HEK293 (cell line): ENCODE results near the gene ZSCAN10.

Experiments used
- FEZF1 ChIP-seq: fragments of 450-650 bp; formaldehyde crosslinking; IDR thresholded peaks from 2 replicates; pipeline ENCODE4 v1.5.1; 2016; ENCODE audit warnings: missing biosample characterization, missing genetic modification characterization
- GLI4 ChIP-seq: fragments of 450-650 bp; formaldehyde crosslinking; IDR thresholded peaks from 2 replicates; pipeline ENCODE4 v1.5.1; 2016; ENCODE audit warnings: missing biosample characterization, missing genetic modification characterization
- KLF1 ChIP-seq: fragments of 450-650 bp; formaldehyde crosslinking; IDR thresholded peaks from 2 replicates; pipeline ENCODE4 v1.5.1; 2016; ENCODE audit warnings: missing biosample characterization, missing genetic modification characterization
- KLF16 ChIP-seq: fragments of 450-650 bp; formaldehyde crosslinking; IDR thresholded peaks from 2 replicates; pipeline ENCODE4 v1.5.1; 2017; ENCODE audit warnings: missing biosample characterization, missing genetic modification characterization
- OVOL3 ChIP-seq: fragments of 450-650 bp; formaldehyde crosslinking; IDR thresholded peaks from 2 replicates; pipeline ENCODE4 v1.5.1; 2016; ENCODE audit warnings: missing biosample characterization, missing genetic modification characterization
- SP7 ChIP-seq: fragments of 450-650 bp; formaldehyde crosslinking; IDR thresholded peaks from 2 replicates; pipeline ENCODE4 v1.5.1; 2016; ENCODE audit warnings: missing biosample characterization, missing genetic modification characterization
- ZBTB1 ChIP-seq: fragments of 450-650 bp; formaldehyde crosslinking; IDR thresholded peaks from 2 replicates; pipeline ENCODE4 v1.5.1; 2016; ENCODE audit warnings: missing biosample characterization, missing genetic modification characterization
- ZBTB10 ChIP-seq: fragments of 450-650 bp; formaldehyde crosslinking; IDR thresholded peaks from 2 replicates; pipeline ENCODE4 v1.5.1; 2016; ENCODE audit warnings: missing biosample characterization, missing genetic modification characterization
- ZBTB20 ChIP-seq: fragments of 450-650 bp; formaldehyde crosslinking; IDR thresholded peaks from 2 replicates; pipeline ENCODE4 v1.5.1; 2016; ENCODE audit warnings: missing biosample characterization, missing genetic modification characterization
- ZFHX2 ChIP-seq: fragments of 450-650 bp; formaldehyde crosslinking; conservative IDR thresholded peaks from 2 replicates; pipeline ENCODE4 v1.5.1; 2016; ENCODE audit warnings: missing biosample characterization, missing genetic modification characterization
- ZNF148 ChIP-seq: fragments of 450-650 bp; formaldehyde crosslinking; IDR thresholded peaks from 2 replicates; pipeline ENCODE4 v1.5.0; 2017; ENCODE audit warnings: missing biosample characterization, missing genetic modification characterization, borderline replicate concordance
- ZNF184 ChIP-seq: fragments of 450-650 bp; IDR thresholded peaks from 2 replicates; pipeline ENCODE4 v1.5.1; 2018; ENCODE audit warnings: missing biosample characterization, mild to moderate bottlenecking, missing genetic modification characterization
- ZNF211 ChIP-seq: fragments of 450-650 bp; formaldehyde crosslinking; IDR thresholded peaks from 2 replicates; pipeline ENCODE4 v1.5.1; 2016; ENCODE audit warnings: low read depth, missing biosample characterization, missing genetic modification characterization
- ZNF266 ChIP-seq: fragments of 450-650 bp; formaldehyde crosslinking; IDR thresholded peaks from 2 replicates; pipeline ENCODE4 v1.5.1; 2016; ENCODE audit warnings: missing biosample characterization, missing genetic modification characterization, low read depth
- ZNF362 ChIP-seq: fragments of 450-650 bp; formaldehyde crosslinking; IDR thresholded peaks from 2 replicates; pipeline ENCODE4 v1.5.1; 2016; ENCODE audit warnings: missing biosample characterization, missing genetic modification characterization
- ZNF398 ChIP-seq: fragments of 450-650 bp; formaldehyde crosslinking; IDR thresholded peaks from 2 replicates; pipeline ENCODE4 v1.5.1; 2017; ENCODE audit warnings: missing biosample characterization, missing genetic modification characterization
- ZNF549 ChIP-seq: fragments of 450-650 bp; IDR thresholded peaks from 2 replicates; pipeline ENCODE4 v1.5.1; 2018; ENCODE audit warnings: missing biosample characterization, missing genetic modification characterization, mild to moderate bottlenecking, inconsistent platforms, moderate library complexity
- ZNF561 ChIP-seq: fragments of 450-650 bp; IDR thresholded peaks from 2 replicates; pipeline ENCODE4 v1.5.1; 2018; ENCODE audit warnings: missing biosample characterization, missing genetic modification characterization, borderline replicate concordance
- ZNF585B ChIP-seq: fragments of 450-650 bp; formaldehyde crosslinking; IDR thresholded peaks from 2 replicates; pipeline ENCODE4 v1.5.1; 2016; ENCODE audit warnings: missing biosample characterization, missing genetic modification characterization
- ZNF76 ChIP-seq: fragments of 450-650 bp; formaldehyde crosslinking; IDR thresholded peaks from 2 replicates; pipeline ENCODE4; 2016; ENCODE audit warnings: low read depth, missing biosample characterization, missing genetic modification characterization, borderline replicate concordance
- ZNF830 ChIP-seq: fragments of 450-650 bp; IDR thresholded peaks from 2 replicates; pipeline ENCODE4 v1.5.0; 2018; ENCODE audit warnings: missing biosample characterization, missing genetic modification characterization, low read depth, mild to moderate bottlenecking, moderate library complexity
- ZNF843 ChIP-seq: fragments of 450-650 bp; formaldehyde crosslinking; IDR thresholded peaks from 2 replicates; pipeline ENCODE4 v1.5.1; 2016; ENCODE audit warnings: missing biosample characterization, missing genetic modification characterization
- ZSCAN5A ChIP-seq: fragments of 450-650 bp; formaldehyde crosslinking; IDR thresholded peaks from 2 replicates; pipeline ENCODE4 v1.5.1; 2016; ENCODE audit warnings: missing biosample characterization, missing genetic modification characterization
- TF ChIP-seq, protein P1 (sequence below): fragments of 450-650 bp; formaldehyde crosslinking; conservative IDR thresholded peaks from 2 replicates; pipeline ENCODE4 v1.5.1; 2016; ENCODE audit warnings: low read depth, missing biosample characterization, missing genetic modification characterization

ZSCAN10 gene

GRCh38 chr16:3106205-3106928 is 7.3 kb upstream of the ZSCAN10 start (continued):
- TF ChIP-seq ZSCAN5A (tag by site-specific recombination) (peak; percentile 84), ZNF398 (tag by site-specific recombination) (no peak), ZBTB1 (tag by site-specific recombination) (peak; percentile 69; the same call in 1 of the 2 replicates), ZNF211 (no peak), ZNF76 (peak; percentile 56; the same call in 1 of the 2 replicates), ZNF585B (tag by site-specific recombination) (no peak), ZNF148 (0 out of 2 replicates have a peak, but pooled peaks have one; percentile 14), SP7 (tag by site-specific recombination) (peak; percentile 67; the same call in 1 of the 2 replicates), KLF16 (tag by site-specific recombination) (peak; percentile 85), ZFHX2 (tag by site-specific recombination) (peak; percentile 68; the same call in 1 of the 2 replicates), ZNF549 (tag by site-specific recombination) (no peak), ZNF266 (tag by site-specific recombination) (no peak), ZNF830 (tag by site-specific recombination) (no peak), KLF1 (tag by site-specific recombination) (peak; percentile 52; the same call in 1 of the 2 replicates), ZNF561 (tag by site-specific recombination) (peak; percentile 95), ZNF362 (no peak), ZBTB20 (tag by site-specific recombination) (peak; percentile 87; the same call in 1 of the 2 replicates), ZNF843 (0 out of 2 replicates have a peak, but pooled peaks have one; percentile 56), ZNF184 (0 out of 2 replicates have a peak, but pooled peaks have one; percentile 15), GLI4 (tag by site-specific recombination) (peak; percentile 86; the same call in 1 of the 2 replicates), FEZF1 (0 out of 2 replicates have a peak, but pooled peaks have one; percentile 7), ZBTB10 (tag by site-specific recombination) (peak; percentile 95), OVOL3 (no peak)
- TF ChIP-seq, protein P1, sequence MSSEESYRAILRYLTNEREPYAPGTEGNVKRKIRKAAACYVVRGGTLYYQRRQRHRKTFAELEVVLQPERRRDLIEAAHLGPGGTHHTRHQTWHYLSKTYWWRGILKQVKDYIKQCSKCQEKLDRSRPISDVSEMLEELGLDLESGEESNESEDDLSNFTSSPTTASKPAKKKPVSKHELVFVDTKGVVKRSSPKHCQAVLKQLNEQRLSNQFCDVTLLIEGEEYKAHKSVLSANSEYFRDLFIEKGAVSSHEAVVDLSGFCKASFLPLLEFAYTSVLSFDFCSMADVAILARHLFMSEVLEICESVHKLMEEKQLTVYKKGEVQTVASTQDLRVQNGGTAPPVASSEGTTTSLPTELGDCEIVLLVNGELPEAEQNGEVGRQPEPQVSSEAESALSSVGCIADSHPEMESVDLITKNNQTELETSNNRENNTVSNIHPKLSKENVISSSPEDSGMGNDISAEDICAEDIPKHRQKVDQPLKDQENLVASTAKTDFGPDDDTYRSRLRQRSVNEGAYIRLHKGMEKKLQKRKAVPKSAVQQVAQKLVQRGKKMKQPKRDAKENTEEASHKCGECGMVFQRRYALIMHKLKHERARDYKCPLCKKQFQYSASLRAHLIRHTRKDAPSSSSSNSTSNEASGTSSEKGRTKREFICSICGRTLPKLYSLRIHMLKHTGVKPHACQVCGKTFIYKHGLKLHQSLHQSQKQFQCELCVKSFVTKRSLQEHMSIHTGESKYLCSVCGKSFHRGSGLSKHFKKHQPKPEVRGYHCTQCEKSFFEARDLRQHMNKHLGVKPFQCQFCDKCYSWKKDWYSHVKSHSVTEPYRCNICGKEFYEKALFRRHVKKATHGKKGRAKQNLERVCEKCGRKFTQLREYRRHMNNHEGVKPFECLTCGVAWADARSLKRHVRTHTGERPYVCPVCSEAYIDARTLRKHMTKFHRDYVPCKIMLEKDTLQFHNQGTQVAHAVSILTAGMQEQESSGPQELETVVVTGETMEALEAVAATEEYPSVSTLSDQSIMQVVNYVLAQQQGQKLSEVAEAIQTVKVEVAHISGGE (tag by site-specific recombination), result peak; percentile 98
